GM18858 (cell line): Measurements from ENCODE around the gene PLA2G2E.
"Not testable (repeated sequence)": the region's sequence is repeated elsewhere in the genome, so short reads cannot be mapped to it uniquely, and the experiment has no call there.

Experiments used
- ATAC-seq: cut with Tn5 transposase; IDR thresholded peaks from one replicate; pipeline ENCODE4 v1.9.1; 2021; ENCODE audit not compliant: unreplicated experiment

Gene PLA2G2E

DNA sequence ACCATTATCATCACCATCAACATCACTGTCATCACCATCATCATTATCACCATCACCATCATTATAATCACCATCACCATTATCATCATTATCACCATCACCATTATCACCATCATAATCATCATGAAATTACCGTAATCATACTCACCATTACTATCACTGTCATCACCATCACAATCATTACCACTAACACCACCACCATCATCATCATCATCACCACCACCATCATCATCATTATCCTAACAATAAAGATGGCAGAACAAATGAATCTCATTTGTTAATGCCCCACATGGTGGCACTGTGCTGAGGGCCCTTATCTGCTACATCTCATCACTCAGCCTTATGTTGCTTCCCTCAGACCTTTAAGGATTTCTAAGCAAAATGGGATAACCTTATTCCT is 9.4 kb upstream of the PLA2G2E start:
- ATAC-seq, result no peak

DNA sequence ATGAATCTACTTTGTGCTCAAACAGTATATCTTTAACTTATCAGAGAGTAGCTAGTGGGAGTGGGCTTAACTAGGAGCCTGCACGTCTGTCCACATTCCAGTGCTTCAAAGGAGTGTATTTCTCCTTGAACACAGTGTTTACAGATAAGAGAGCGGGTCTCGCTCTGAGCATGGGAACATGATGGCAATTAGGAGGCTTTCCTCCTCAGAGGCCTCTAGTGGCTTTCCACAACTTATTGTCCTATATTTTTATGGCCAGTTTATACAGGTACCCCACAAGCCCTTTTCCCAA is 3.7 kb upstream of the PLA2G2E start:
- not testable (repeated sequence) for ATAC-seq

DNA sequence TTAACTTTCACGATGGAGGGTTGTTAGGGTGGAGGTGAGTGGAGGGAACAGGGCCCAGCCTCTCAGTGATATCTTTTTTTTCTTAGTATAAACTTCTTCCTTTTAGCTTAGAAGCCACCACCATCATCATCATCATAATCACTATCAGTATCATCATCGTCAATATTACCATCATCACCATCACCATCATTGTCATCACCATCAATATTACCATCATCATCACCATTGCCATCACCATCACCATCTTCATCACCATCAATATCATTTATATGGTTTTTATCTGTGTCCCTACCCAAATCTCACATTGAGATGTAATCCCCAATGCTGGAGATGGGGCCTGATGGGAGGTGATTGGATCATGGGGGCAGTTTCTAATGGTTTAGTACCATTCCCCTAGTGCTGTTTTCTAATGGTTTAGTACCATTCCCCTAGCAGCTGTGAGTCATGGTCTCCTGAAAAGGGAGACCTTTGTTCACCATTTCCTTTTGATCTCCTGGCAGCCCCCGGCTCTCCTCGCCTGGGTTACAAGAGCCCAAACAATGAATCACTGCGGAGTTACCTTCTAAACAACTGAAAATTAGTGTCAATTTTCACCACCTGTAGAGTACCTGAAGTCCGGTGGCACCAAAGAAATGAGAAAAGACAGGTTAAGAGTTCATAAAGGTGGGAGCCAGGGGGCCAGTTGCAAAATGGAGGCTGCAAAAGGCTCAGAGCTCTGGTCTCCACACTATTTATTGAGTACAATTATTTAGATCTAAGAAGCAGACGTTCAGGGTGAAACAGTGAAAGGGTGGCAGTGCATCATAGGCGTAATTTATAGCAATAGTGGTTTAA is 3.1 kb upstream of the PLA2G2E start:
- no peak for ATAC-seq

DNA sequence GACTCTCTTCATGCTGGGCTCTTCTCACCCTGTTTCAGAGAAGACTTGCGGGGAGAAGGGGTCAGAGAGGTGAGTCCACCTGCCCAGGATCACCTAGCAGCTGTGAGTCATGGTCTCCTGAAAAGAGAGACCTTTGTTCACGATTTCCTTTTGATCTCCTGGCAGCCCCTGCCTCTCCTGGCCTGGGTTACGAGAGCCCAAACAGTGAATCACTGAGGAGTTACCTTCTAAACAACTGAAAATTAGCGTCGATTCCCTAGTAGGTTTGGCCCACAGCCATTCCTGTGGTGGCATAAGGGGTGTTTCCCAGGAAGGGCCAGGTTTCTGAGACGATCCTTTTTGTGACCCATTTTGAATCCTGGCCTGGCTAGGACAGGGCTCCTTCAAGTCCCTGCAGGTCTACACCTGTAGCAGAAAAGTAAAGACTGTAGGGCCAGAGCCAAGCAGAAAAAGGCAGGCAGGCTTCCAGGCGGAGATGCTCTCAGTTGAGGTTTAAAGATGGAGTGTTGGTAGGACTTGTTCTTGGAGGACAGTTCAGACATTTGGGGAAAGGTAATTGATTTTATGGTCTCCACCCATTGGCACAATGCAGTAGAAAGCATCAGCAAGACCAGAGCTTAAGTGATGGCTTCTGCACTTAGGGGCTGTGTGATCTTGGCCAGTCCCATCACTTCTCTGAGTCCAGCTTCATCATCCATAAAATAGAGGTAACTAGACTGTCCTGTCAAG is 2.1 kb upstream of the PLA2G2E start:
- ATAC-seq, result no peak

DNA sequence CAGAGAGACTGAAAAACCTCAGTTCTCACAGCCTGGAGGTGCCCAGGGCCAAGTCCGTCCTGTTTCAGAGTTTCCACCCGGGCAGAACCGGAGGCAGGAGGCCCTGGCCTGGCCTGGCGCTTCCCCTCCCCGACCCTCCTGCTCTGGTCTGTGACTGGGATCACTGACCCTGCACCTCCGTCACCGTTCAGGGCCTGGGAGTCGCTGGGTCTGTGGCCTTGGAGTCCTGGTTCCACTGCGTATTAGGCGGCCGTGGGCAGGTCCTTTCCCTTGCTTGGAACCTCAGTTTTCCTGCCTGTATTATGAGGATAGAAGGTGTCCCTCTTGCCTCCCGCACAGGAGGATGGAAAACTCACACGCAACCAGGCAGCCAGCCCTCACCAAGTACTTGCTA is 533 bp upstream of the PLA2G2E start:
- no peak for ATAC-seq

DNA sequence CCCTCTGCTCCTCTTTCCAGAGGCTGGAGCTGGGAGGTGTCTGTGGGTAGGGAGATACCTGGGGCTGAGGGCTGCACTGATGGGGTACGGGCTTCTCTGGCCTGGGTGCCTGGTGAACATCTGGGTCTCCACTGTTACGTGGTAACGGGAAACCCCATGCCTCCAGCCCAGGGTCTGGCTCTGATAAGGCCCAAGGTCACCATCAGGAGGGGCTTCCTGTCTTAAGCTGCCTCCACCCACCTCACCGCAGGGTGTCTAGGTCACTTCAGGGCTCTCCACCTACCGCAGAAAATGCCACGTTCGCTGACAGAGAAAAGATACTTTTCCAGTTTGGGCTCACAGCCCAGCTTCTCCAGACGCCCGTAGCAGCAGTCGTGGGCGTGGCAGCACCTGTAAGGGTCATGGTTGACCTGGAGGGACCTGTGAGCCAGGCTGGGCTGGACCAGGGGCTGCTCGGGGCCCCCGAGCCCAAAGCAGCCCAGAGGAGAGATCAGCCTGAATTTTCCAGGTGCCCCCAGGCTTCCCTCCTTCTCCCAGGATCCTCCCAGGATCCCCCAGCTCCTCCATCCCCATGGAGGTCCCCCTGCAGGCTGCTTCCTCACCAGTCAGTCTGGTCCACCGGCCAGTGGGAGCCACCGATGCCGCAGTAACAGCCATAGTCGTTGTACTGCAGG is 1.3 kb downstream of the PLA2G2E start:
- no peak for ATAC-seq

DNA sequence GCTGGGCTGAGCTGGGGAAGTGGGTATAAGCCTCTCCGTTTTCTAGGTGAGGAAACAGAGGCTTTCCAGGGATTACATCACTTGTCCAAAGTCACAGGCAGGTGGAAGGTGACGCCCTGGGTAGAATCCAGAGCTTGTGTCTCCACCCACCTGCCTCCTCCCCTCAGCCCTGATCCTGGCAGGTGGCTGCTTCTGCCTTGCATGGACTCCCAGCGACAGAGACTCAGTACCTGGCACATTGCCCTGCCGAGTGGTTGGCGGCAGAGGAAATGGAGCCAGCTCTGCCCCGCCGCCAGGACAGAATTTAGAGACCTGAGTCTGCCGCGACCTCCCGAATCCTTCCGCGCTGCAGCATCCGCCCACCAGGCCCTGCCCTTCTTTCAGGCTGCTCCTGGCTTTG is 2.1 kb downstream of the PLA2G2E start:
- ATAC-seq, result no peak

DNA sequence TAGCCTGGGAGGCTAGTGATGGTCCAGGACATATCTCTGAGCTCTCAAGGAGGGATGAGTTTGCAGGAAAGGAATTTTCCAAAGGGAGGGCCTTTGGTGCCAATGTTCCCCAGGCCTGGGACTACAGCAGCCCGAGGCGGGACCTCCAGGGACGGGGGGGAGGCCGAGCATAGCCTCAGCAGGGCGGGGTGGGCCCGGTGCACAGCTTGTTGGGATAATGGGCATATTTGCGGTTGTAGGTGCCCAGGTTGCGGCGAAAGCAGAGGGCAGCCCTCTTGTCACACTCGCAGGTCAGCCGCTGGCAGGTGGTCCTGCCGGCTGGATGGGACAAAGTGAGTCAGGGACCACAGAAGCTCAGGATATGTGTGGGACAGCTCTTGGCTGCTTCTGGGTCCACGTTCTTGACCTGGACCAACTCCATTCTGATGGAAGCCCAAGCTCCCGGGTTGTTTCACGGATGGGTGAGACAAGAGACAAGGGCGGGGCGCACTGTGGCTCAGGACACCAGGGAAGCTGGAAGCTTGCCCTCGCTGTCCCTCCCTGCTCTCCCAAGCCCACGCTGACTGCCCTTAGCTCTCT is 3.2 kb downstream of the PLA2G2E start:
- ATAC-seq, result no peak

DNA sequence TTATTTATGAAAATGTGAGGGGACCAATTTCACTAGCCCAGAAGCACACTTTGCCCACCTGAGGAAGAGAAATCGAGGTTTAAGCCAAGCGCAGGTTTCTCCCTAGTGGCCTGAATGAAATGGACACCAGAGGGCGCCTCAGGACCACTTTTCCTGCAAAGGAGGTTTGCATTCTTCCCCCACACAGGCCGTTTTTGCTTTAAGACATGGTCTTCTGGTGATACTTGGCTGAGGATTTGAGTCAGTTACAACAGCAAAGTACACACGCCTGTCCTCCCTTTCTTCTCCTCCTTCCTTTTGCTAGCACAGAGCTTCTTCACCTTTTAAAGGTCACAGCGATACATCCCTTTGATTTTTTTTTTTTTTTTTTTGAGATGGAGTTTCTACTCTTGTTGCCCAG is 5.4 kb downstream of the PLA2G2E start:
- no peak for ATAC-seq

DNA sequence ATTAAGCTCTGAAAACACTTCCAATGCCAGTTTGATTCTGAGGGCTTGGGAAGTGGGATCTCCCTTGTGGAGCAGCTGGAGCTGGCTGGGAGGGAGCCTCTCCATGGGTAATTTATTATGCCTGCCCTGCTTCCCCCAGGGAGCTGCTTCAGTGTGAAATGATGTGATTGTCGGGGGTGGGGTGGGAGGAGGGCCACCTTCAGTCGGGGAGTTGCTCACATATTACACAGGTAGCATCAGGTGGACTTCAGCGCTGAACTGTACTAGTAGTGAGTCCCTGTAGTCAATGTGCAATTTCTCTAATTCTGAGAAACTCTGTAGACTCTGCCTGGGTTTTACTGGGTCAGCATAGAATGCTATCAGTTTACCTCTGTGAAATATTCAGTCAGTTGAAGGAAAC is 12.8 kb downstream of the PLA2G2E start:
- no peak for ATAC-seq

DNA sequence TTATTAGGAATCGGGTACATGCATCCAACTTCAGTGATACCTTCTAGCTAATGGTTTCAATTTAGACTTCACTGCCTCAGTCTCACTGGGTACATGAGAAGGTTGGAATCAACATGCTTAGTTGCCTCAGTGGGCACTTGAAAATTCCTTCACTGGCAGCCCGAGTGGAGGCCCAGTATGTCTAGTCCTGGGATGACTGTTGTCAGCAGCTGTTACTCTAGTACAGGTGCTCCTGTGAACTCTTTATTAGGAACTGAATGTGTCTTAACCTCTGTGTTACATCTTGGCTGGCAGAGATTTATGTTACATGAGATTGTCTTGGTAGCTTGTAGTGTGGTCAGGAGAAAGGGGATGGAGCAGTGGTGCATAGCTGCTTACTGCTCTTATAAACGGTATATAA is 13.4 kb downstream of the PLA2G2E start:
- no peak for ATAC-seq

DNA sequence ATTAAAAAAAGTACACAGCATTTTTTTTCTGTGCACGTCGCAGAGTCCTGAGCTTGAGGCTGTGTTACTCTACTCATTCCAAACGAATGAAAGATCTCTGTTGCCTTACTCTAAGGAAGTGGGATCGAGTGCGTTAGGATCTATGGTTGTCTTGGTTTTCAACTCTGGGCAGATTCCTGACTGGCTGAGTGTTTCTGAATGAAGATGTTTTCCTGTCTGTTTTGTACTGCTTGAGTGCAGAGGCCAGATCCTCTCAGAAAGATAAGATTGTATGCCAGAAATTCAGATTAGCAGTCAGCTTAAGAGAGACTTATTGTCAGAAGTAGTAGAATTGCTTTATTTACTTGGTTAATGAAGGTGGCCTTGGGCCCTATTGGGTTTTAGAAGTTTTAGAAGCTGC is 14.0 kb downstream of the PLA2G2E start:
- ATAC-seq, result no peak

DNA sequence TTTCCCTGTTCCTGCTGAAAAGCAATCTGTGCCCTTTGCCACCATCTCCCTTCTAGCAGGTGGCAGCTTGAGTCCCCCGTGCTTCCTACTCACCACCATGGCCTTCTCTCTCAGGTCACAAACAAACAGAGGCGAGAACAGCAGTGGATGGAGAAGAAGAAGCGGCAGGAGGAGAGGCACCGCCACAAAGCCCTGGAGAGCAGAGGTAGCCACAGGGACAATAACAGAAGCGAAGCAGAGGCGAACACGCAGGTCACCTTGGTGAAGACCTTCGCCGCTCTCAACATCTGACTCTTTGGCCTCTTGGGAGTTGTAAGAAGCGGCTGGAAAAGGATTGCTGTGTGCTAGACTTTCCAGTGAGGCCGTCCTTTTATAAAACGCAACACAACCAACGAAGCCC is 16.0 kb downstream of the PLA2G2E start:
- no peak for ATAC-seq

DNA sequence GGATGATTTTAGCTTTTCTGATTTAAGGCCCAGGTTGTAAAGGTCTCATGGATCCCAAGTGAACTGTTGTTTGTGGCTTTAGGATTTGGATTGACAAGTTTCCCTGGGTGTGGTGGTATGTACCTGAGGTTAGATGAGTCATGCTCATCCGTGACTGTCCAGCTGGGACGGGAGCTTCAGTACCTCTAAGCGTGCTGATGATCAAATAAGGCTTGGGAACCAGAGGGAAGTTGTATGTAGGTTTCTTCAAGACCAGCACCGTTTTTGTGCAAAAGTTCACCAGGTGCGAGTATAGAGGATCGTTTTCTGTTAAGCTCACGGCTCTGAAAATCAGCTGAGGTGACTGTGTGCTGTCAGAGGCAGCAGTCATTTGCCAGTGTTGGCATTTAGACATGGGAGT is 19.8 kb downstream of the PLA2G2E start:
- ATAC-seq, result no peak

DNA sequence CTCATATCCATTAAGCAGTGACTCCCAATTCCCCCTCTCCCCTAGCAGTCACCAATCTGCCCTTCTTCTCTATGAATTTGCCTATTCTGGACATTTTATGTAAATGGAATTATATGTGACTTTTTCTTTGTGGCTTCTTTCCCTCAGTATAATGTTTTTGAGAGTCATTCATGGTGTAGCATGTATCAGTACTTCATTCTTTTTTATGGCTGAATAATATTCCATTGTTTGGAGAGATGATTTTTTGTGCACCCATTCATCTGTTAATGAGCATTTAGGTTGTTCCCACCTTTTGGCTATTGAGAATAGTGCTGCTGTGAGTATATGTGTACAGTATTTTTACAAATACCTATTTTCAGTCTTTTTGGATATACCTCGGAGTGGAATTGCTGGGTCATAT is 21.8 kb downstream of the PLA2G2E start:
- no peak for ATAC-seq

DNA sequence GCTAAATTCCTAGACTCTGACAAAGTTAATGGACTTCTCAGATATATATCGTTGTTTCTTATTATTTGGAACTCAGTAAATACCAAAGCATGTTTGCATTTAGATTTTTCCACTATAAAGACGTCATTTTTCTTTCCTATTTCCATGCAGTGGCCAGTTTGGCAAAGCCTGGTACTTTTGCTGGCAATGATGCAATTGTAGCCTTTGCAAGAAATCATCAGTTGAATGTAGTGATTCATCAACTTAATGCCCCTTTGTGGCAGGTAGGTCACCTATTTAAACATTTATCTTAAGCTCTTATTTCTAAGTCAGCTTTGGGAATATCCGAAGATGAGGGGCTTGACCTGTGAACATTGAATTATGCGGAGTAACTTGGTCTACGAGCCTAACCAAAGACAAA is 29.2 kb downstream of the PLA2G2E start:
- ATAC-seq, result no peak

DNA sequence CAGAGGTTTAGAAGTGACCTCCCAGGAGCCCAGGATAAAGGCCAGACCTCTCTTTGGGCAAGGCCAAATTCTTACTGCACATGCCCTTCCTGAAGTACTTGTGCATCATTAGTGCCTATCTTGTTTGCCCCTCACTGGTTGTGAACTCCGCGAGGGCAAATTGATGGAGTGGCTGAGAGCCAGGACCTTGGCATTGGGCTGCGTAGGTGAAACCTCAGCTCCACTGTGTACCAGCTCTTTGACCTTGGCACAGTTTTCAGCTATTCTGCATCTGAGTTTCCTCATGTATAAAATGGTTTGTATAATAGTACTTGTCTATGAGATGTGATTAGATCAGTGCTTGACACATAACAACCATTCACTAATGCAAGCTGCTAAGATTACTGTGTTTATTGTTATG is 29.7 kb downstream of the PLA2G2E start:
- ATAC-seq, result no peak

DNA sequence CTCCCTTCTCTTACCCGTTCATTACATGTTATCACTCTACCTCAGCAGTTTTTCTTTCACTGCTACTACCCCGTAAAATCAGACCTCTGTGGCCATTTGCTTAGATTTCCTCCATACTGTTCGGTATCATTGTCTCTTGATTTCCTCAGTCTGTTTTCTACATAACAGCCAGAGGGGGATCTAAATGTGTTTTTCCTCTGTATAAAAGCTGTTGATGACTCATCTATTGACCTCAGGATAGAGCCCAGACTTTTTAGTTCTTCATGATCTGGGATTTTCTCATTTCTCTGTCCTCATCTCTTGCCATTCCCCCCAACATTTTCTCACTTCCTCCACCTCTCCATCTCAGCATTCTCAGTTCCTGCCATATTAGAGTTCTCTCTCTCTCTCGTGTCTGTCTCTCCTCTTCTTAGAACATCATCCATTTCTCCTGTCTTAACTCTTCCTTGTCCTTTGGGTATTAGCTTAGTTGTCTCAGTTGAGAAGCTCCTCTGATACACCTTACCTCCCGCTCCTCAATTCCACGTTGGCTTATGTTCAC is 30.7 kb downstream of the PLA2G2E start:
- no peak for ATAC-seq

DNA sequence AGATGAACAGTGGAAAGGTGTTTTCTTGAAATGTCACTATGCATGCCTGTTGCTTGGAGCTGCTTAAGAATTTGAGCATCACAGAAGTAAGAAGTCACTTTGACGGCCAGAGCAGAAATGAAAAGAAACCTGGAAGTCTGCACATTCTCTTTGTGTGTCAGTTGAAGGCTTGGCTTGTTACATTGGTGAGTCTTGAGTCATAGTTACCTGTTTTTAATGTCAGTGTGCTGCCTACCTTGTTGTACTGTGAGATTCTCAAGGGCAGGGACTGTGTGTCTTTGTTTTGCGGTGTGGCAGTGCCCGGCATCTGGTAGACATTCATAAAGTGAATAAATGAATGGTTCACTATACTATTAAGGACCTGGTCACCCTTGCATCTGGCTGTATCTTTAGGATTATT is 31.3 kb downstream of the PLA2G2E start:
- ATAC-seq, result no peak

DNA sequence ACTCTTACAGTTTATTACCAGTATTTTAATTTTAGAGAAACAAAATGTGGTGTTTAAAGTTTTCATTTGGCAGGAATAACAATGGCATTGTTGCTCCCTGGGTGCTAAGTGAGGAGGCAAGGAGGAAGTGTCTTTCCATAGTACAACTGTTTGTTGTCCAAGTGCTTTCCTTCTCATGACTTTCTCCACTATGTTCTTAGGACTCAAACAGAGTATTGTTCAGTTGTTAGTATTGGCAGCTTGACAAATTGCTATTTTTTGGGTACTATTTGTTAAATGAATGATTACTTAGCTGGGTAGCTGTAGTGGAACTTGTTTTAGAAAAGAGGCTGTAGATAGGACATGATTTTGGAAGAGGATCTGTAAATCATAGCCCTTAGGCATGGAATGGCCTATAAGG is 33.8 kb downstream of the PLA2G2E start:
- no peak for ATAC-seq

DNA sequence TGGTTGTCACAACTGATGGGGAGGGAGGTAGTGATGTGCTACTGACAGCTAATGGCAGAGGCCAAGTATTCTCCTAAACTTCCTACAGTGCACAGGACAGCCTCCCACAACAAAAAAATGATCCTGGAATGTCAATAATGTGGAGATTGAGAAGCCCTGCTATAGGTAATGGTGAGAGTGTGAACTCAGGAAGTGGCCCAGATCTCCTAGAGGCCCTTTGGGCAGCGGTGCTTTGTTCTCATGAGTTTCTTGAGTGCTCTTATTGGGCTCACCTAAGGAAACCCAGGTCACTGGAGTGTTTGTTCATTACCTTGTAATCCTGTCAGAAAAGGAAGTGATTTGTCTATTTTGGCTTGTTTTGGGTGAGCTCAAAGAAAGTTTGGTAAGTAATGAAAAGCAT is 35.3 kb downstream of the PLA2G2E start:
- no peak for ATAC-seq

DNA sequence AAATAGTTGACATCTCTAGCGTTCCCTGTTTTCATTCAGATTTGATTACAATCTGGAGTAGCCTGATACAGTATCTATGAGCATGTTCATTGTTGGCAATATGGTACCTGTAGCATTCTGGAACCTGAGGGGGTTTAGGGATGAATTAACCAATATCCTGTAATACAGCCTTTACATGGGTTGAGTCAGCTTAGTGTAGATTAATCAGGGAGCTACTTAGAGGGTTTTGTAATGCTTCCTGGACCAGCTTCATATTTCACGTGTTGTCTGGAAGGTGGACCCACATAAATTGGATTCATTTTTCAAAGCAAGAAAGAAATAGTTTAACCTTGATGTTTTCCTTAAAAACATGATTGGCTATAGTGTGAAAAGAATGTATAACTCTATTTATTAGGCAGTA is 37.6 kb downstream of the PLA2G2E start:
- ATAC-seq, result no peak
